SU-DHL-6 (cell line): ENCODE data around the gene KLHL29.

Experiments
- H2AFZ ChIP-seq: fragments of 200-600 bp; sonication (generic); 2 replicates; pipeline ENCODE4 v1.6.1; 2014; ENCODE audit warnings: low read depth, mild to moderate bottlenecking, moderate library complexity, mixed read lengths, antibody characterized with exemption, low read length; ENCODE audit not compliant: severe bottlenecking
- H3F3A ChIP-seq: fragments of 200-600 bp; shearing (Covaris generic); 2 replicates; pipeline ENCODE4 v1.6.0; 2016; ENCODE audit warnings: antibody characterized with exemption, mild to moderate bottlenecking; ENCODE audit not compliant: insufficient read depth
- H3K27ac ChIP-seq: fragments of 200-600 bp; sonication (generic); 2 replicates; pipeline ENCODE4 v1.5.1; 2016; ENCODE audit warnings: low read depth, mild to moderate bottlenecking, low read length, moderate library complexity, mixed read lengths
- H3K27me3 ChIP-seq: fragments of 200-600 bp; sonication (generic), shearing (Covaris generic); 2 replicates; pipeline ENCODE4 v1.6.0; 2014; ENCODE audit warnings: mild to moderate bottlenecking, low read length
- H3K36me3 ChIP-seq: fragments of 200-600 bp; sonication (generic); 2 replicates; pipeline ENCODE4 v1.6.1; 2014; ENCODE audit warnings: mild to moderate bottlenecking, low read length, mixed read lengths
- H3K4me2 ChIP-seq: fragments of 300-600, 200-600 bp; shearing (Covaris generic), sonication (generic); 2 replicates; pipeline ENCODE4 v1.6.0; 2014; ENCODE audit warnings: low read length, low read depth, mild to moderate bottlenecking; ENCODE audit not compliant: poor library complexity, severe bottlenecking
- H3K4me3 ChIP-seq: fragments of 200-600 bp; sonication (generic); 2 replicates; pipeline ENCODE4 v1.5.1; 2014; ENCODE audit warnings: antibody characterized with exemption, low read length, mild to moderate bottlenecking, mixed read lengths; ENCODE audit not compliant: insufficient read depth, poor library complexity, severe bottlenecking
- H3K79me2 ChIP-seq: fragments of 200-600 bp; sonication (generic); 2 replicates; pipeline ENCODE4 v1.6.1; 2014; ENCODE audit warnings: mild to moderate bottlenecking, low read length, moderate library complexity; ENCODE audit not compliant: insufficient read depth
- H3K9ac ChIP-seq: fragments of 200-600 bp; sonication (generic); 2 replicates; pipeline ENCODE4 v1.7.0; 2014; ENCODE audit warnings: mild to moderate bottlenecking, low read length
- H3K9me2 ChIP-seq: fragments of 200-600 bp; sonication (generic); replicated peaks from 2 replicates; pipeline ENCODE4 v1.6.1; 2014; ENCODE audit warnings: low read length; ENCODE audit not compliant: insufficient read depth
- H3K9me3 ChIP-seq: fragments of 200-600 bp; sonication (generic); 2 replicates; pipeline ENCODE4 v1.6.1; 2014; ENCODE audit warnings: low read length, mixed read lengths; ENCODE audit not compliant: insufficient read depth
- H4K20me1 ChIP-seq: fragments of 200-600 bp; sonication (generic); 2 replicates; pipeline ENCODE4 v1.6.1; 2014; ENCODE audit warnings: low read depth, mild to moderate bottlenecking, antibody characterized with exemption, low read length, moderate library complexity, mixed read lengths
- EZH2phosphoT487 ChIP-seq: fragments of 200-600 bp; sonication (generic), shearing (Covaris generic); conservative IDR thresholded peaks from 2 replicates; pipeline ENCODE4 v1.6.1; 2018; ENCODE audit warnings: mild to moderate bottlenecking, antibody characterized with exemption, low read length, moderate library complexity, mixed read lengths
- TF ChIP-seq, protein P1 (sequence below): fragments of 200-600 bp; sonication (generic); IDR thresholded peaks from one replicate; pipeline ENCODE4 v1.5.1; 2017; ENCODE audit warnings: antibody characterized with exemption, mild to moderate bottlenecking, low read length, moderate library complexity; ENCODE audit not compliant: insufficient read depth, poor library complexity, severe bottlenecking

The KLHL29 gene

GRCh38 chr2:23414871-23415270 lies 29.9 kb downstream of the KLHL29 start:
- no peaks in the 10 kb centered on the region for H4K20me1 ChIP-seq
- no peaks in the 10 kb centered on the region for H3K36me3 ChIP-seq
- no peaks in the 10 kb centered on the region for H3K9me3 ChIP-seq
- H3K27ac ChIP-seq: no peak overlapping the region
- TF ChIP-seq EZH2phosphoT487: no peak
- TF ChIP-seq, protein P1, sequence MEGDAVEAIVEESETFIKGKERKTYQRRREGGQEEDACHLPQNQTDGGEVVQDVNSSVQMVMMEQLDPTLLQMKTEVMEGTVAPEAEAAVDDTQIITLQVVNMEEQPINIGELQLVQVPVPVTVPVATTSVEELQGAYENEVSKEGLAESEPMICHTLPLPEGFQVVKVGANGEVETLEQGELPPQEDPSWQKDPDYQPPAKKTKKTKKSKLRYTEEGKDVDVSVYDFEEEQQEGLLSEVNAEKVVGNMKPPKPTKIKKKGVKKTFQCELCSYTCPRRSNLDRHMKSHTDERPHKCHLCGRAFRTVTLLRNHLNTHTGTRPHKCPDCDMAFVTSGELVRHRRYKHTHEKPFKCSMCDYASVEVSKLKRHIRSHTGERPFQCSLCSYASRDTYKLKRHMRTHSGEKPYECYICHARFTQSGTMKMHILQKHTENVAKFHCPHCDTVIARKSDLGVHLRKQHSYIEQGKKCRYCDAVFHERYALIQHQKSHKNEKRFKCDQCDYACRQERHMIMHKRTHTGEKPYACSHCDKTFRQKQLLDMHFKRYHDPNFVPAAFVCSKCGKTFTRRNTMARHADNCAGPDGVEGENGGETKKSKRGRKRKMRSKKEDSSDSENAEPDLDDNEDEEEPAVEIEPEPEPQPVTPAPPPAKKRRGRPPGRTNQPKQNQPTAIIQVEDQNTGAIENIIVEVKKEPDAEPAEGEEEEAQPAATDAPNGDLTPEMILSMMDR: no peak
- no peaks in the 10 kb centered on the region for H3K79me2 ChIP-seq
- no peak overlapping the region for H2AFZ ChIP-seq
- no peaks in the 10 kb centered on the region for H3K27me3 ChIP-seq
- H3K9ac ChIP-seq: no peak overlapping the region
- H3K4me2 ChIP-seq: no peak overlapping the region
- H3K9me2 ChIP-seq: no peaks in the 10 kb centered on the region
- no peak overlapping the region for H3K4me3 ChIP-seq
- no peaks in the 10 kb centered on the region for H3F3A ChIP-seq

- Histone ChIP-seq H3K36me3 (no peaks in the 10 kb centered on the region), H3K27ac (no peak overlapping the region)
Observed at GRCh38 chr2:23417310-23417709, 32.3 kb downstream of the KLHL29 start.

DNA sequence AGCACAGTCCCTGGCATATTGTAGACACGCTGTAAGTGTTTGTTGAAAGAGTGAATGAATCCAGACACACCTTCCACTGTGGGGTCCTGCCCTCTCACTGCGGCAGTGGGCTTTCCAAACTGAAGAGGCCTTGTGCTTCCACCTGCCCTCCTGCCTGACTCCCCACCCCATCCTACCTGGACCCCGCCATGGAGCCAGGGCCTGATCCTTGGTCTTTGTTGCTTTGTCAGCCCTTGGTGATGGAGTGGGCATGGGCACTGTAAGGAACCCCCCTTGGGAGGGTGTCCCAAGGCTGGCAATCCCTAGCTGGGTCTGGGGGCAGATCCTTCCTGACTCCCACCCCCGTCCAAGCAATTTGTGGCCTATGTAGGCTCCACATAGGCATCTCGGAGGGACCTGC lies 33.1 kb downstream of the KLHL29 start:
- H2AFZ ChIP-seq: no peak overlapping the region
- H3K4me2 ChIP-seq: no peak overlapping the region
- no peak for TF ChIP-seq EZH2phosphoT487
- TF ChIP-seq, protein P1: no peak

More at GRCh38 chr2:23417310-23417709, 32.3 kb downstream of the KLHL29 start:
- H3K4me2 ChIP-seq: no peak overlapping the region
- no peaks in the 10 kb centered on the region for H3K79me2 ChIP-seq
- H3K4me3 ChIP-seq: no peak overlapping the region
- TF ChIP-seq EZH2phosphoT487: no peak
- TF ChIP-seq, protein P1: no peak
- H4K20me1 ChIP-seq: no peaks in the 10 kb centered on the region
- H3K27me3 ChIP-seq: no peaks in the 10 kb centered on the region
- H3K9ac ChIP-seq: no peak overlapping the region
- H3K9me2 ChIP-seq: no peaks in the 10 kb centered on the region
- no peaks in the 10 kb centered on the region for H3F3A ChIP-seq
- no peaks in the 10 kb centered on the region for H3K9me3 ChIP-seq
- no peak overlapping the region for H2AFZ ChIP-seq

More for the DNA sequence above, 33.1 kb downstream of the KLHL29 start:
- Histone ChIP-seq H3K79me2 (no peaks in the 10 kb centered on the region), H3K9me2 (no peaks in the 10 kb centered on the region), H3F3A (no peaks in the 10 kb centered on the region), H3K4me3 (no peak overlapping the region), H3K9ac (no peak overlapping the region), H3K36me3 (no peaks in the 10 kb centered on the region), H3K27me3 (no peaks in the 10 kb centered on the region), H3K27ac (no peak overlapping the region), H3K9me3 (no peaks in the 10 kb centered on the region), H4K20me1 (no peaks in the 10 kb centered on the region)
